GM12864 (cell line): ENCODE results near the gene CYP27A1.

Experiments used
- DNase-seq: peaks from one replicate; pipeline ENCODE4 v3.0.0-alpha.2; 2011; ENCODE audit warnings: low read depth
- H3K4me3 ChIP-seq: 2 replicates; pipeline ENCODE4 v1.5.1; 2011; ENCODE audit warnings: mild to moderate bottlenecking, low read depth, low read length, control low read depth
- TF ChIP-seq, protein P1 (sequence below): IDR thresholded peaks from 2 replicates; pipeline ENCODE4 v1.5.1; 2011; ENCODE audit warnings: low read depth, mild to moderate bottlenecking, moderate library complexity, low read length, control low read depth, inconsistent platforms; ENCODE audit errors: missing control alignments

CYP27A1 gene

GRCh38 chr2:218859556-218859987 is 77.6 kb downstream of the CYP27A1 start, which contains the start of gene WNT6:
Gene WNT6 (plus strand): TSS chr2:218859805. CDS start chr2:218860038, 233 bp downstream.
- no peak within 1 kb of the TSS for H3K4me3 ChIP-seq
- no peak for DNase-seq
- TF ChIP-seq, protein P1, sequence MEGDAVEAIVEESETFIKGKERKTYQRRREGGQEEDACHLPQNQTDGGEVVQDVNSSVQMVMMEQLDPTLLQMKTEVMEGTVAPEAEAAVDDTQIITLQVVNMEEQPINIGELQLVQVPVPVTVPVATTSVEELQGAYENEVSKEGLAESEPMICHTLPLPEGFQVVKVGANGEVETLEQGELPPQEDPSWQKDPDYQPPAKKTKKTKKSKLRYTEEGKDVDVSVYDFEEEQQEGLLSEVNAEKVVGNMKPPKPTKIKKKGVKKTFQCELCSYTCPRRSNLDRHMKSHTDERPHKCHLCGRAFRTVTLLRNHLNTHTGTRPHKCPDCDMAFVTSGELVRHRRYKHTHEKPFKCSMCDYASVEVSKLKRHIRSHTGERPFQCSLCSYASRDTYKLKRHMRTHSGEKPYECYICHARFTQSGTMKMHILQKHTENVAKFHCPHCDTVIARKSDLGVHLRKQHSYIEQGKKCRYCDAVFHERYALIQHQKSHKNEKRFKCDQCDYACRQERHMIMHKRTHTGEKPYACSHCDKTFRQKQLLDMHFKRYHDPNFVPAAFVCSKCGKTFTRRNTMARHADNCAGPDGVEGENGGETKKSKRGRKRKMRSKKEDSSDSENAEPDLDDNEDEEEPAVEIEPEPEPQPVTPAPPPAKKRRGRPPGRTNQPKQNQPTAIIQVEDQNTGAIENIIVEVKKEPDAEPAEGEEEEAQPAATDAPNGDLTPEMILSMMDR, result no peak

GRCh38 chr2:218859988-218860831 is 78.3 kb downstream of the CYP27A1 start:
- no peak overlapping the region for H3K4me3 ChIP-seq
- no peak for DNase-seq
- TF ChIP-seq, protein P1, result no peak

GRCh38 chr2:218860950-218861381 is 79.0 kb downstream of the CYP27A1 start:
- TF ChIP-seq, protein P1, result no peak
- no peak for DNase-seq
- H3K4me3 ChIP-seq, result no peak overlapping the region

DNA sequence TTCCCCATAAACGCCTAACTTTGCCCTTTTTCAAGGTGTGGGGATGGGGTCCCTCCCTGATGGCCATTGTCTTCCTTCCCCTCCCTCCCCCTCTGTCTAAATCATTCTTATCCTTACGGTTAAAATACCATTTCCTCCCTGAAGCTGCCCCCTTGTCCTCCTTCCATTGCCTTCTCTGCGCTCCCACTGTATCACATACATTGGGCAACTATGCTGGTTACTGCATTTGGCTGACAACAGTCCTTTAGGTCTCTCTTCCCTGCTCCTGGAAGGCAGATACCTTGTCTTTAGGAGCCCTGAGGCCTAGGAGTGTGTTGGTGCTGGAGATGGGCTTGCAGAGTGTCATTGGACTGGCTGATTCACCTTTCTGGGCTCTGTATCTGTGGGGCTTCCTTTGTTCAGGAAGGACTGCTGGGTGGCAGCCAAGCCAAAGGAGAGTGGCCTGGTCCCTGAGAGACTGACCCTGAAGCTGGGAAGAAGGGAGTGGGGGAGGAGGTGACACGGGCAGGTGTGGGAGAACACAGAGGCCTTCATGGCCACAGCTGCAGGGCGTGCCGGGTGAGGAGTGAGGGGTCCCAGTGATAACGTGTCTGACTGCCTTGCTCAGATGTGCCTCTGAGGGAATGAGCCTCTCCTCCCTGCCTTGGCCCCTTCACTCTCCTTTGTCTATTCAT is 79.8 kb downstream of the CYP27A1 start:
- H3K4me3 ChIP-seq, result no peak overlapping the region
- TF ChIP-seq, protein P1, result no peak
- DNase-seq, result no peak

DNA sequence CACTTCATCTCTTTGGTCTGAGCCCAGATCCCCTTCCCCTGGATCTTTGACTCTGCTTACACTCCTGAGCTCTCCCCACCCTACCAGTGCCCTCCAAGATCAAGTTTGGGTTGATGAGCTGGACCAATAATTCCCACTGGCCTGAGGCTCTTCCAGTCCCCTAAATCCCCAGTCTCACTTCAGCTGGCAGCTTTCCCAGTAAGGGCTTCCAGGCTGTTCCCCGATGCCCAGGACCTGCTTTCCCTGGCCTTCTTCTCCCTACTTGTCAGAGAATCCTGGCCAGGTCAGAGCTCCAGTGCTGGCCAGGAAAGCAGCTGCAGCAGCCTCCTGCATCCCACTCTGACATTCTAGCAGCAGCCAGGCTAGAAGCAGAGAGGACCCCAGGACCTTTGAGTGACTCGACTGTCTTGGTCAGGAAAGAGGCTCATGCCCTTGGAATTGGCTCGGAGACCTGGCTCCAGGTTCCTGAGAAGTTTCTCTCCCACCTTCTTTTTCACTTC is 81.1 kb downstream of the CYP27A1 start:
- DNase-seq, result no peak
- TF ChIP-seq, protein P1, result no peak
- no peak overlapping the region for H3K4me3 ChIP-seq
